ENCODE results near the gene MRPL34. TPM values are rescaled to one million over a fixed set of nuclear protein-coding genes. Genes with fewer than 3 reads are reported as not detected.
A peak's percentile ranks its signal among the peaks of the same experiment; 100 is the strongest.

The MRPL34 gene
- total and polyA plus RNA-seq, 8 donors = 32.2 to 91.9 (median 39.4) TPM

GRCh38 chr19:17309198-17309964 lies 3.7 kb downstream of the MRPL34 start, which contains the start of gene DDA1:
DDA1 (plus strand) TSS chr19:17309563; CDS start chr19:17309655, 92 bp downstream.
- ATAC-seq (peak; percentile 82), DNase-seq (peak; percentile 98 to 100 (median 99))
- H3K36me3 ChIP-seq = peaks cover 0 to 22% of the 10 kb centered on the region in 2 donors
- intact Hi-C loops (cut with DNase I) = no loop called here
- peak within 1 kb of the TSS; percentile 82 to 86 for H3K4me3 ChIP-seq
- H3K27ac ChIP-seq = peak within 1 kb of the TSS; percentile 44 to 78
- no peaks in the 10 kb centered on the region for H3K27me3 ChIP-seq
- TF ChIP-seq, protein P1, sequence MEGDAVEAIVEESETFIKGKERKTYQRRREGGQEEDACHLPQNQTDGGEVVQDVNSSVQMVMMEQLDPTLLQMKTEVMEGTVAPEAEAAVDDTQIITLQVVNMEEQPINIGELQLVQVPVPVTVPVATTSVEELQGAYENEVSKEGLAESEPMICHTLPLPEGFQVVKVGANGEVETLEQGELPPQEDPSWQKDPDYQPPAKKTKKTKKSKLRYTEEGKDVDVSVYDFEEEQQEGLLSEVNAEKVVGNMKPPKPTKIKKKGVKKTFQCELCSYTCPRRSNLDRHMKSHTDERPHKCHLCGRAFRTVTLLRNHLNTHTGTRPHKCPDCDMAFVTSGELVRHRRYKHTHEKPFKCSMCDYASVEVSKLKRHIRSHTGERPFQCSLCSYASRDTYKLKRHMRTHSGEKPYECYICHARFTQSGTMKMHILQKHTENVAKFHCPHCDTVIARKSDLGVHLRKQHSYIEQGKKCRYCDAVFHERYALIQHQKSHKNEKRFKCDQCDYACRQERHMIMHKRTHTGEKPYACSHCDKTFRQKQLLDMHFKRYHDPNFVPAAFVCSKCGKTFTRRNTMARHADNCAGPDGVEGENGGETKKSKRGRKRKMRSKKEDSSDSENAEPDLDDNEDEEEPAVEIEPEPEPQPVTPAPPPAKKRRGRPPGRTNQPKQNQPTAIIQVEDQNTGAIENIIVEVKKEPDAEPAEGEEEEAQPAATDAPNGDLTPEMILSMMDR (IDR thresholded peaks at IDR 0.05) = no peak
- peaks cover 23 to 67% of the 10 kb centered on the region in 2 donors for H3K4me1 ChIP-seq
- H3K9me3 ChIP-seq = no peaks in the 10 kb centered on the region

DNA sequence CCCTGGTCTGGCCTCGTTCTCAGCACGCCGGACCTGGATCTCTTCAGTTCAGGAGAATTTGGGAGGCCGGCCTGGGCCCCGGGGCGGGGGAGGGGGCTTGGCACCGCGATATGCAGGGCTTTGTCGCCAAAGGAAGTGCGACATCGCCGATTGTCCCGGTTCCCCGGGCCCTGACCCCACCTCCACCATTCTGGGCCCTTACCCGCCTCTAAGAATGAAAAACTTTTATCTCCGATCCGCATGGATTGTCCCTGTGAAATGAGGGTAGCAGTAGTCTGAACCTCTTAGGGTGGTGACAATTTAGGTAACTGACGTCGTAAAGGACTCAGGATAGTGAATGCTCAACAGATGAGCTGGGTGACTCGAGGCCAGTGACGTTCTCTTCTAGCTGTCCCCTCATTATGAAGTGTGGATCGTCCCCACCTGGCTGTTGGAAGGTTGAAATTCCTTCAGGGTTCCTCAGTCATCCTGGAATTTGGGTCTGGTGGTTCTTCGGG lies 4.3 kb downstream of the MRPL34 start:
- H3K9me3 ChIP-seq = no peaks in the 10 kb centered on the region
- peak overlapping the region in 1 of 2 donors; percentile 78 for H3K27ac ChIP-seq
- DNase-seq = no peak
- H3K27me3 ChIP-seq = no peaks in the 10 kb centered on the region
- ATAC-seq = no peak
- H3K4me1 ChIP-seq = peaks cover 19 to 61% of the 10 kb centered on the region in 2 donors
- H3K4me3 ChIP-seq = peak overlapping the region; percentile 82 to 86
- intact Hi-C loops (cut with DNase I) = no loop called here
- H3K36me3 ChIP-seq = peaks cover 0 to 27% of the 10 kb centered on the region in 2 donors
- TF ChIP-seq, protein P1 (IDR thresholded peaks at IDR 0.05) = no peak

DNA sequence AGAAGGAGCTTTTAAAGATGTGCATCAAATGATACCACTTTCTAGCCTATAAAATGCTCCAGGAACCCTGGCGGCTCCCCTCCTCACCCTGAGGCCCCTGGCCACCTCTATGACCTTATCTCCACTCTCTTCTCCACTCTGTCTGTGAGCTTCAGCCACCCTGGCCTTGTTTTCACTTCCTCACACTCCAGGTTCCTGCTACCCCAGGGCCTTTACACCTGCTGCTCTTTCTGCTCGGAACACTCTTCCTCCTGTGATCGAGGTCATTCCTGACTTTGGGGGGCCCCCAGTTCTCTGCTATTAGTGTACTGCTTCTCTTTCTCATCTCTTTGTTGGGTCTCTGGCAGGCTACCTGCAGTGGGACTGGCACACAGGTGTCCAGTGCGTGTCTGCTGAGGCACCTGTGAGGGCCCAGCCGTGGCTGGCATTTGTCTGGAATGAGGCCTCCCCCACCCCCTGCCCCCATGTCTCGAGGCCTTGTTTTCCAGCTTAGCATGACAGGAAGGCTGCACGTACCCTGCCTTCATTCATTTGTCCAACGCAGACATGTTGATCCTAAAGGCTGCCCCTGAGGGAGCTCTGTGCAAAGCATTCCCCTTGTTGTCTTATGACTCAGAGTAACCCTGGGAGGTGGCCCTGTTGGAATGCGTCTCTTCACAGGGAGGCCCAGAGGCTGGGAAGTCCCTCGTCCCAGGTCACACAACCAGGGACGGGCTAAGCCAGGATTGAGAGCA lies 6.0 kb downstream of the MRPL34 start:
- ATAC-seq = peak; percentile 32
- H3K27ac ChIP-seq = peak overlapping the region in 1 of 2 donors; percentile 18
- DNase-seq = no peak
- H3K4me1 ChIP-seq = peaks cover 10 to 50% of the 10 kb centered on the region in 2 donors
- H3K36me3 ChIP-seq = peaks cover 0 to 42% of the 10 kb centered on the region in 2 donors
- H3K9me3 ChIP-seq = no peaks in the 10 kb centered on the region
- no peaks in the 10 kb centered on the region for H3K27me3 ChIP-seq
- TF ChIP-seq, protein P1 (IDR thresholded peaks at IDR 0.05) = no peak
- no peak overlapping the region for H3K4me3 ChIP-seq
- intact Hi-C loops (cut with DNase I) = no loop called here

DNA sequence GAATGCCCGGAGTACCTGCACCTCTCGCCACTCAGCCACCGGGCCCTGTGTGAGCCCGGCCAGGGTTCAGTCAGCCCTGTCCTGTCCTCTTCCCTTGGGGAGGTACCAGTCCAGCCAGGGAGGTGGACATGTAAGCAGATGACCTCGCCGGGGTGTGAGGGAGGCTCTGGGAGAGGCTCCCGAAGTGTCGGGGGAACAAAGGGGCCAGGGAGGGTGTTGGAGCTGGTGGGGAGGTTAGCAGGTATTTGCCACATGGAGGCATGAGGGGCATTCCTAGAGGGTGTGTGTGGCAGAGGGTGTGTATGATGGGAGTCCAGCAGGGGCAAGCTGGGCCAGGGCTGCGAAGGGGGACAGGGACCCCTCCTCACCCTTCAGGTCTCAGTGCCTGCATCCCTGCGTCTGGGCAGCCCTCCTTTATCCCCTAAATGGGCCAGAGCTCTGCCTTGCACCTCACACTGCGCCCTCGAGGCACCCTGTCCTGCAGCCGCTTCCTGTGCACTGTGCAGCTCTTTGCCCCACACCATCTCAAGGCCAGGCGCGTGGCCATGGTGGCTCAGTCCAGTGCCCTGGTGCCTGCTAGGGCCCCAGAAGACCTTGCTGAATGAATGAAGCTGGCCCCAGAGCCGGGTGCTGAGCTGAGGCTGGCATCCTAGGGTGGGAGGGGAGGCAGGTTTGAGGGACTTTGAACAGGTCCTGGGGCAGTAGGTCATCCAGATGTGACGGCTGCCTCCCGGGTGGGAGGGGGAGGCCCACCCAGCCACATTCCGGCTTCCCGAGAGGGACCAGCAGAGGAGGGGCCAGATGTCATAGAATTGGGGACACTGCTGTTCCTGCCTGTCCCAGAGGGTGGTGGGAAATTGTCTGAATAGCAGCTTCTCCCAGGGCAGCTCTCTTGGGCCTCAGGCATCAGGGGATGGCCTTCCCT lies 6.8 kb downstream of the MRPL34 start:
- intact Hi-C loops (cut with DNase I) = no loop called here
- H3K9me3 ChIP-seq = no peaks in the 10 kb centered on the region
- ATAC-seq (no peak), DNase-seq (no peak)
- peaks cover 10 to 50% of the 10 kb centered on the region in 2 donors for H3K4me1 ChIP-seq
- no peaks in the 10 kb centered on the region for H3K27me3 ChIP-seq
- peaks cover 0 to 47% of the 10 kb centered on the region in 2 donors for H3K36me3 ChIP-seq
- TF ChIP-seq, protein P1 (IDR thresholded peaks at IDR 0.05) = no peak
- no peak overlapping the region for H3K27ac ChIP-seq
- no peak overlapping the region for H3K4me3 ChIP-seq

Data from left lung (tissue), 10 donors.